HG03521 (cell line): Measurements from ENCODE around the gene JAKMIP3.

Source experiments
- ATAC-seq: cut with Tn5 transposase; IDR thresholded peaks from one replicate; pipeline ENCODE4 v1.9.1; 2021; ENCODE audit warnings: mild to moderate bottlenecking, moderate library complexity; ENCODE audit not compliant: unreplicated experiment

The JAKMIP3 gene

GRCh38 chr10:132065491-132066105, at the start of gene JAKMIP3:
Gene JAKMIP3, plus strand, starts transcription at chr10:132065946. Its CDS starts 38,863 bp downstream, at chr10:132104809.
- no peak for ATAC-seq

- ATAC-seq = no peak
Observed at GRCh38 chr10:132016514-132016913, 49.2 kb upstream of the JAKMIP3 start.

GRCh38 chr10:132018446-132018845, 47.3 kb upstream of the JAKMIP3 start:
- ATAC-seq = no peak

- ATAC-seq = no peak
Observed at GRCh38 chr10:132019366-132019765, 46.4 kb upstream of the JAKMIP3 start.

- no peak for ATAC-seq
Observed at GRCh38 chr10:132020456-132020855, 45.3 kb upstream of the JAKMIP3 start.

- ATAC-seq = no peak
Observed at GRCh38 chr10:132021046-132021445, 44.7 kb upstream of the JAKMIP3 start.

GRCh38 chr10:132021504-132022143, 44.1 kb upstream of the JAKMIP3 start:
- no peak for ATAC-seq

GRCh38 chr10:132022241-132022640, 43.5 kb upstream of the JAKMIP3 start:
- no peak for ATAC-seq

- ATAC-seq = peak; percentile 79
Observed at GRCh38 chr10:132023092-132023811, 42.5 kb upstream of the JAKMIP3 start.

- ATAC-seq = no peak
Observed at GRCh38 chr10:132027423-132027983, 38.2 kb upstream of the JAKMIP3 start.

- ATAC-seq = no peak
Observed at GRCh38 chr10:132028706-132029105, 37.0 kb upstream of the JAKMIP3 start.

GRCh38 chr10:132030898-132031463, 34.8 kb upstream of the JAKMIP3 start:
- ATAC-seq = no peak

- no peak for ATAC-seq
Observed at GRCh38 chr10:132033632-132034031, 32.1 kb upstream of the JAKMIP3 start.

- ATAC-seq = no peak
Observed at GRCh38 chr10:132035476-132035875, 30.3 kb upstream of the JAKMIP3 start.

GRCh38 chr10:132036153-132036886, 29.4 kb upstream of the JAKMIP3 start:
- no peak for ATAC-seq

GRCh38 chr10:132036887-132037675, 28.7 kb upstream of the JAKMIP3 start:
- no peak for ATAC-seq

- no peak for ATAC-seq
Observed at GRCh38 chr10:132037676-132037975, 28.1 kb upstream of the JAKMIP3 start.

GRCh38 chr10:132039371-132039770, 26.4 kb upstream of the JAKMIP3 start:
- no peak for ATAC-seq

- ATAC-seq = no peak
Observed at GRCh38 chr10:132040046-132040445, 25.7 kb upstream of the JAKMIP3 start.

GRCh38 chr10:132041340-132041739, 24.4 kb upstream of the JAKMIP3 start:
- ATAC-seq = no peak
